GM12801 (cell line): ENCODE data around the gene B3GNT7.

Experiments used
- TF ChIP-seq, protein P1 (sequence below): IDR thresholded peaks from one replicate; pipeline ENCODE4 v1.5.1; 2011; ENCODE audit warnings: control low read depth; ENCODE audit not compliant: insufficient read length; ENCODE audit errors: extremely low read depth

Gene B3GNT7

DNA sequence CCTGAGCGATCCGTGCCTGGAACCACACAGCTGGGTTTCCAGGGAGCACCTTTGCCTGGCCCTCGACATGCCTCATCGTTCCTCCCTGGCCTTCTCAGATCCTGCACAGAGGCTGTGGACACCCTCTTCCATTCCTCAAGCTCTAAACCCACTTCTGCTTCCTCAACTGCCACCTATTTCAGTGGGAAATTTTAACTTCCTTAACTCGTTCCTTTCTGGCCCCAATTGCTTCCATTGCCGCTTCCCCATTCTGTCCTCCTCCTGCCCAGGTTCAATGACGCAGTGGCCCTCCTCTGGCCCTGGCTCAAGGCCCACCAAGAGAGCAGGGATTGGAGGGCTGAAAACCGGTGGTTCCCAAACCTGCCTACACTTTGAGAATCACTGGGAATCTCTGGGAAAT lies 4.8 kb upstream of the B3GNT7 start:
- TF ChIP-seq, protein P1, sequence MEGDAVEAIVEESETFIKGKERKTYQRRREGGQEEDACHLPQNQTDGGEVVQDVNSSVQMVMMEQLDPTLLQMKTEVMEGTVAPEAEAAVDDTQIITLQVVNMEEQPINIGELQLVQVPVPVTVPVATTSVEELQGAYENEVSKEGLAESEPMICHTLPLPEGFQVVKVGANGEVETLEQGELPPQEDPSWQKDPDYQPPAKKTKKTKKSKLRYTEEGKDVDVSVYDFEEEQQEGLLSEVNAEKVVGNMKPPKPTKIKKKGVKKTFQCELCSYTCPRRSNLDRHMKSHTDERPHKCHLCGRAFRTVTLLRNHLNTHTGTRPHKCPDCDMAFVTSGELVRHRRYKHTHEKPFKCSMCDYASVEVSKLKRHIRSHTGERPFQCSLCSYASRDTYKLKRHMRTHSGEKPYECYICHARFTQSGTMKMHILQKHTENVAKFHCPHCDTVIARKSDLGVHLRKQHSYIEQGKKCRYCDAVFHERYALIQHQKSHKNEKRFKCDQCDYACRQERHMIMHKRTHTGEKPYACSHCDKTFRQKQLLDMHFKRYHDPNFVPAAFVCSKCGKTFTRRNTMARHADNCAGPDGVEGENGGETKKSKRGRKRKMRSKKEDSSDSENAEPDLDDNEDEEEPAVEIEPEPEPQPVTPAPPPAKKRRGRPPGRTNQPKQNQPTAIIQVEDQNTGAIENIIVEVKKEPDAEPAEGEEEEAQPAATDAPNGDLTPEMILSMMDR = no peak

GRCh38 chr2:231391981-231392380 lies 3.5 kb upstream of the B3GNT7 start:
- TF ChIP-seq, protein P1 = no peak

DNA sequence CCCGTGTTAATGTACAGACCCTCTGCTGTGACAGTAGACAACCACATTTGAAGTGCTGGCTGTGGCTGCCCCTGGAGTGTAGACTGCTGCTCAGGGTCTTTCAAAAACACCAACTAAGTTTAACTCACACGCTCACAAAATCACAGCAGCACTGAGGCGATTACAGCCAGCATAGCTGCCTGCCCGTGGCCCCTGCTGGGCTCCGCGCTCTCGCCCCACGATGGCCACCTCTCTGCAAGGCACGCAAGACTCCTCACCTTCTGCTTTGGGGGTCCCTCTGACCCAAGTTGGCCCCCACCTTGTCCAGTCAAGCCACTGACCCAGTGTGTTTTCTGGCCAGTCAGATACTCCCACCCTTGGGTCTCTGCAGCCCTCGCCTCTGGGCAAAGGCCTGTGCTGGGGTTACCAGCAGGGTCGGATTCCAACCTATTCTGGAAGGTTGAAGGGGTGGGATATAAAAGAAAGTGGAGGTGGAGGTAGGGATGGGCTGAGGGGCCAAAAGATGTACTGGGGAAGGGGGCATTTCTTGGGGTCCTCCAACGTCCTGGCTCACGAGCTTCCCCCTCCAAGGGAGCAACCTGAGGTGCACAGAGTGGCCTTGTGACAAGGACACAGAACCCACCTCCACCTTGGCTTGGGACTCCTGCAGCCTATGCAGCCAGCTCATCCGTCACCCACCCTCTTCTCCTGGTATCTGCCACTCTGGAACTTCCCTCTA lies 2.9 kb upstream of the B3GNT7 start:
- TF ChIP-seq, protein P1 = no peak

- TF ChIP-seq, protein P1 = no peak
Measured at GRCh38 chr2:231393149-231394131, 2.1 kb upstream of the B3GNT7 start.

DNA sequence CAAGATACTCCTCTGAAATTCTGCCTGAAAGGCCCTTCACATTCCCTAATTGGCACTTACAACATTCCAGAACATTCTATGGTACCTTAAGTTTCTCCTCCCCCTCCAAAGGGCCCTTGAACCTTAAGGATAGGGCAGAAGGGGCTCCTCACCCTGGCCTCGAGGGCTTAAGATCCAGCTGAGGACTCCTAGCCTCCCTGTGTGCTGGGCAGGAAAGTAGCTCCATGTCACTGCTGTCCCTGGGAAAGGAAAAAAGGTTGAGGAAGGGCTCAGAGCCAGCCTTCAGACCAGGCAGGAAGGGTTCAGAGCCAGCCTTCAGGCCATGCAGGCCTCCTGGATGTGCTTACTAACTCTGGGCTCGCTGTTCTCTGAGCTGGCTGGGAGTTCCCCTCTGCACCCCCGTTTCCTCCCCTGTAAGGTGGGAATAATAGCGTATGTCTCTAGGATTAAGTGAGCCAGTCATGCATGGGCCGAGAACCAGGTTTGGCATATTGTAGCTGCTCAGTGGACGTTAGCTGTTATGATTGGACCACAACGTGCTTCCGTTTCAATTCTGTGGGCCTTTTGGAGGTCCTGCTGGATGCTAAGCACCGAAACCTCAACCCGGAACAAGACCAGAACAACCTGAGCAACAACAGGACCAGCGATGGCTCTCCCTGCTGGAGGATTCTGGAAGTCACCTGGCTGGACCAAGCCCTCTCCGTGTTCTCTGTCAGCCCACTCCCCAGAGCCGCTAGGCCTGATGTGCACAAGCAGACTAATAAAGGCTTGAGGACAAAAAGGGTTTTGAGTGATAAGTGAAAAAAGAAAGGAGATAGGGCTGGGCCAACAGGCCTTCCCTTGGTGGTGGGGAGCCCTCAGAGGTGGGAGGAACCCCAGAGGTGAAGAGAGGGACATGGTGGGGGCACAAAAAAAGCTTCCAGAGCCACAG lies 1.0 kb upstream of the B3GNT7 start:
- TF ChIP-seq, protein P1 = no peak

DNA sequence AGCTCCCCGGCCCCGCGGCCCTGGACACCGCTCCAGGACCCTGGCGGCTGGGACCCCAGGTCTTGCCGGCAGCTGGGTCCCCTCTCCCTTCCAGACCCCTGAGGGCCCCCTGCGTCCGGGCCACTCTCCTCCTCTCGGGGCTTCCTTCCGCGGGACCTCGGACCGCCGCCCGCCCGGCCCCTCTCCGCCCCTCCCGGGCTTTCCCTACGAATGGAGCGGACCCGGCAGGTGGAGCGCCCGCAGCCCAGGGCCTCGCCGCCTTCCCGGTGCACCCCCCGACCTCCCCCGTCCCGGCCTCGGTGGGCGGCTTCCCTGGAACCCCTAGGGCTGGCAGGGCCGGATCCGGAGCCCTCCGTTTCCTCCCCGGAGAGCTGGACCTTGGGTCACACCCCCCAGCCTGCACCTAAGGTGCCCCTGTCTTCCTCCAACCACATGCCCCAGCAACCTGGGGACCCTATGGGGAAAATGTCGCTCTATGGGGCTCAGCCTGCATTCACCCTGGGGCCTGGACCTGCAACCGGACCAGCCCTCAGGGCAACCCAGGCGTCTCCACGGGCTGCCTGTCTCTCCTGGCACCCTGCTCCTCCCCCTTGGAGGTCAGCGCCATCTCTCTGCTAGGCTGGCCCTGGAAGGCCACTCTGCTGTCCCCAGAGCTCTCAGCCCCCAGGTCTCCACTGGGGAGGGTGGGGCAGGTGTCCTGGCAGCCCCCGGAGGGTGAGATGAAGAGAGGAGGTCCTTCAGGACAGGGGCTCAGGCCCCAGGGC lies 730 bp downstream of the B3GNT7 start:
- TF ChIP-seq, protein P1 = no peak
